ENCODE results near the gene ASB6. TPM values are rescaled to one million over a fixed set of nuclear protein-coding genes. Genes with fewer than 3 reads are reported as not detected.

Gene ASB6
- total RNA-seq, 1 donor from 2014 or later, result 9.0 TPM

- H3K27me3 ChIP-seq (ENCODE audit: low read depth), result peaks cover 69% of the 10 kb centered on the region
- H3K27ac ChIP-seq (replicated peaks), result no peak overlapping the region
- DNase-seq, result no peak
- no peaks in the 10 kb centered on the region for H3K9me3 ChIP-seq (replicated peaks)
- no peaks in the 10 kb centered on the region for H3K36me3 ChIP-seq
- no peak for TF ChIP-seq CTCF (IDR thresholded peaks at IDR 0.05; ENCODE audit: borderline replicate concordance)
- intact Hi-C loops (cut with micrococcal nuclease), result no loop called here
- no peak overlapping the region for H3K4me3 ChIP-seq
- H3K4me1 ChIP-seq, result peaks cover 15% of the 10 kb centered on the region
Measured at GRCh38 chr9:129667850-129668249, 25.9 kb upstream of the ASB6 start.

GRCh38 chr9:129667378-129667777, 25.4 kb upstream of the ASB6 start:
- no peak for DNase-seq
- Histone ChIP-seq H3K4me1 (peaks cover 15% of the 10 kb centered on the region), H3K27ac (replicated peaks) (no peak overlapping the region), H3K4me3 (no peak overlapping the region), H3K36me3 (no peaks in the 10 kb centered on the region), H3K27me3 (ENCODE audit: low read depth) (peaks cover 74% of the 10 kb centered on the region), H3K9me3 (replicated peaks) (no peaks in the 10 kb centered on the region)
- TF ChIP-seq CTCF (IDR thresholded peaks at IDR 0.05; ENCODE audit: borderline replicate concordance), result no peak
- intact Hi-C loops (cut with micrococcal nuclease), result no loop called here

DNA sequence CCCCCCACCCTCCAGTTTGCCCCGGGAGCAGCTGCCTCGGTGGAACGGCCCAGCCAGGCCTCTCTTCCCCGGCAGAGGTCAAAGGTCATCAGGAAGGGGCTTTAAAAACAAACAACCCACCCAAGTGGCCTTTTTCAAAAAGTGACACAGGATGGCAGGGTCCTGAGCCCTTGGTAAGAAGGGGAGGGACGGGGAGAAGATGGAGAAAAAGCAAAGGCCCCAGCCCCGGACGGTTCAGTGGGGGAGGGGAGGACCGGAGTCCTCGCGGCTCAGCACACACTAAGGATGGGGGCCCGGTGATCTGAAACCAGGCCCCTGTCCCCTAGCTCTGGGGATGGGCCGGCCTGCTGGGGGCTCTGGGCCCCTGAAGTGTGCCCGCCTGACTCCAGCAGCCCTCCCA, 24.6 kb upstream of the ASB6 start:
- DNase-seq, result no peak
- Histone ChIP-seq H3K9me3 (replicated peaks) (no peaks in the 10 kb centered on the region), H3K27ac (replicated peaks) (no peak overlapping the region), H3K36me3 (no peaks in the 10 kb centered on the region), H3K4me1 (peaks cover 15% of the 10 kb centered on the region), H3K4me3 (peak overlapping the region; percentile 61), H3K27me3 (ENCODE audit: low read depth) (peaks cover 76% of the 10 kb centered on the region)
- TF ChIP-seq CTCF (IDR thresholded peaks at IDR 0.05; ENCODE audit: borderline replicate concordance), result no peak
- intact Hi-C loops (cut with micrococcal nuclease), result no loop called here

DNA sequence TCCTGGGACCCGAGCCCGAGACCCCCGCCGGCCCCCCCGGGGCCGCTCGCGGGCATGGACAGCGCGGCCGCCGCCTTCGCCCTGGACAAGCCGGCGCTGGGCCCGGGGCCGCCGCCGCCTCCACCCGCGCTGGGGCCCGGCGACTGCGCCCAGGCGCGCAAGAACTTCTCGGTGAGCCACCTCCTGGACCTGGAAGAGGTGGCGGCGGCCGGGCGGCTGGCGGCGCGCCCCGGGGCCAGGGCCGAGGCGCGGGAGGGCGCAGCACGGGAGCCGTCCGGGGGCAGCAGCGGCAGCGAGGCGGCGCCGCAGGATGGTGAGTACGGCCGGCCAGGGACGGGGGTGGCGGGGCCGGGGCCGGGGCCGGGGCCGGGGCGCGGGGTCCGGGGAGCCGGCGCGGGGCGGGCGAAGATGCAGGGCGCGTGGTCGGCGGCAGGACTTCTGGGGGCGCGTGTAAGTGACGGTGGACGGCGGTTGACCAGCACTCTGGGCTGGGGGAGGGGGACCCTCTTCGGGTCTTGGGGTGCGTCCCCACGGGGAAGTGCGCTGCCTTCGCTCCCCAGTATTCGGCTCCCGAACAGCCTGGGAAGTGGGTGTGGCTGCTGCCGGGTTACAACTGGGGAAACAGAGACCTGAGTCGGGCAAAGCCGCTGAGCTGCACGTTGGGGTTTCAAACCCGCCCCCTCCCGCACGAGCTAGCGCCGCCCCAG, 24.0 kb upstream of the ASB6 start:
- H3K4me1 ChIP-seq, result peaks cover 15% of the 10 kb centered on the region
- peak overlapping the region; percentile 61 for H3K4me3 ChIP-seq
- H3K27me3 ChIP-seq (ENCODE audit: low read depth), result peaks cover 80% of the 10 kb centered on the region
- intact Hi-C loops (cut with micrococcal nuclease), result no loop called here
- no peaks in the 10 kb centered on the region for H3K36me3 ChIP-seq
- H3K27ac ChIP-seq (replicated peaks), result no peak overlapping the region
- no peak for TF ChIP-seq CTCF (IDR thresholded peaks at IDR 0.05; ENCODE audit: borderline replicate concordance)
- no peak for DNase-seq
- H3K9me3 ChIP-seq (replicated peaks), result no peaks in the 10 kb centered on the region

DNA sequence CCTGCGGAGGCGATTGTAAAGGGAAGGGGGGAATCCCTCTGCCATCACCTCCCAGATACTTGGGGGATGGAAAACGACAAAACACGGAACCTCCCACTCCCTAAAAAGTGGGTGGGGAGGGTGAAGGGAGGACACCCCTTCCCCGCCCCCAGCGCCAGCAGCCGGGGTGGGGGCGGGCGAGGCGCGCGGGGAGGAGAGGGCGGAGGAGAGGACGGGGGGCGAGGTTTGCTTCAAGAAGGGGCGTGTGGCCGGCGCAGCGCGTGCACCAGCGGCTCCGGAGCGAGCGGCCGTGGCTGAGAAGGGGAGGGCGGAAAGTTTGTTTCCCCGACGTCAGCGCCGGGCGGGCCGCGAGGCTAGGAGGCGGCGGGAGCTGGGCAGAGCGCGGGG, 23.4 kb upstream of the ASB6 start, which contains the start of gene PRRX2:
Gene PRRX2 (plus strand): TSS at position 259 of the 387 bp plus-strand sequence. CDS start 221 bp downstream, outside the sequence.
- H3K36me3 ChIP-seq, result no peaks in the 10 kb centered on the region
- H3K27ac ChIP-seq (replicated peaks), result no peak within 1 kb of the TSS
- intact Hi-C loops (cut with micrococcal nuclease), result no loop called here
- H3K9me3 ChIP-seq (replicated peaks), result no peaks in the 10 kb centered on the region
- DNase-seq, result peak; percentile 22
- peaks cover 15% of the 10 kb centered on the region for H3K4me1 ChIP-seq
- TF ChIP-seq CTCF (IDR thresholded peaks at IDR 0.05; ENCODE audit: borderline replicate concordance), result no peak
- peak within 1 kb of the TSS; percentile 61 for H3K4me3 ChIP-seq
- peaks cover 83% of the 10 kb centered on the region for H3K27me3 ChIP-seq (ENCODE audit: low read depth)

Measured in left ventricle myocardium inferior (tissue), 1 donor.